CD14-positive monocyte (primary cell): ENCODE results near the gene TBPL1. TPM values are rescaled to one million over a fixed set of nuclear protein-coding genes. Genes with fewer than 3 reads are reported as not detected.

Experiments
- DNase-seq, 3 donors: peaks; one replicate each; pipeline ENCODE4 v3.0.0-alpha.2; 2011 to 2022
- H2AFZ ChIP-seq: 2 replicates; pipeline ENCODE4 v1.6.0; 2012; ENCODE audit warnings: mild to moderate bottlenecking, low read depth, low read length, inconsistent platforms; ENCODE audit not compliant: insufficient read depth, poor library complexity, severe bottlenecking
- H3K27ac ChIP-seq, 2 donors: 1 replicate in 1 of 2; 2 replicates in 1 of 2; pipeline ENCODE4 v1.5.1; 2012 to 2013; ENCODE audit warnings: low read length in 2 of 2, control low read depth in 1 of 2, inconsistent platforms in 1 of 2, low read depth in 1 of 2, mild to moderate bottlenecking in 1 of 2
- H3K27me3 ChIP-seq, 2 donors: one replicate each; pipeline versions ENCODE4 v1.6.0 to v1.6.1; 2011 to 2013; ENCODE audit warnings: low read length in 2 of 2; ENCODE audit not compliant: control insufficient read depth in 2 of 2, insufficient read depth in 2 of 2
- H3K36me3 ChIP-seq, 2 donors: replicated peaks in 1 of 2; 1 replicate in 1 of 2; 2 replicates in 1 of 2; pipeline versions ENCODE4 v1.5.1 to v1.6.1; 2012 to 2013; ENCODE audit warnings: low read length in 2 of 2, control low read depth in 1 of 2, inconsistent platforms in 1 of 2, mild to moderate bottlenecking in 1 of 2; ENCODE audit not compliant: insufficient read depth in 2 of 2, control insufficient read depth in 1 of 2
- H3K4me1 ChIP-seq, 2 donors: 1 replicate in 1 of 2; 2 replicates in 1 of 2; pipeline versions ENCODE4 v1.5.1 to v1.6.1; 2012 to 2013; ENCODE audit warnings: low read length in 2 of 2, control low read depth in 1 of 2, inconsistent platforms in 1 of 2, mild to moderate bottlenecking in 1 of 2, moderate library complexity in 1 of 2; ENCODE audit not compliant: insufficient read depth in 2 of 2, control insufficient read depth in 1 of 2
- H3K4me2 ChIP-seq: replicated peaks from 2 replicates; pipeline ENCODE3; 2012; ENCODE audit warnings: low read length, moderate library complexity, mild to moderate bottlenecking; ENCODE audit not compliant: poor library complexity, severe bottlenecking; ENCODE audit errors: extremely low read depth
- H3K4me3 ChIP-seq, 3 experiments: fragments of 200-600 bp in 1 of 3; sonication (generic) in 1 of 3; replicated peaks in 1 of 3; 1 replicate in 2 of 3; 2 replicates in 1 of 3; pipeline ENCODE4 v1.5.1; 2011 to 2013; ENCODE audit warnings: low read length in 3 of 3, mild to moderate bottlenecking in 3 of 3, control low read depth in 2 of 3, low read depth in 2 of 3, inconsistent platforms in 1 of 3, moderate library complexity in 1 of 3
- H3K79me2 ChIP-seq: 2 replicates; pipeline ENCODE4 v1.6.0; 2012; ENCODE audit warnings: mild to moderate bottlenecking, control low read depth, inconsistent platforms, low read length, moderate library complexity; ENCODE audit not compliant: insufficient read depth
- H3K9ac ChIP-seq: 2 replicates; pipeline ENCODE4 v1.6.0; 2017; ENCODE audit warnings: low read length, mild to moderate bottlenecking; ENCODE audit not compliant: insufficient read depth, poor library complexity, severe bottlenecking
- H3K9me3 ChIP-seq, 2 donors: replicated peaks in 1 of 2; 1 replicate in 1 of 2; 2 replicates in 1 of 2; pipeline versions ENCODE4 v1.5.1 to v1.6.1; 2012 to 2013; ENCODE audit warnings: low read length in 2 of 2, control low read depth in 1 of 2; ENCODE audit not compliant: control insufficient read depth in 1 of 2, insufficient read depth in 1 of 2
- H4K20me1 ChIP-seq: 2 replicates; pipeline ENCODE4 v1.6.0; 2012; ENCODE audit warnings: mild to moderate bottlenecking, low read length, control low read depth, moderate library complexity; ENCODE audit not compliant: insufficient read depth
- H3K27ac Mint-ChIP-seq, 7 donors: one replicate each; pipeline ENCODE4 v1.8.0; 2020; ENCODE audit warnings: mild to moderate bottlenecking in 7 of 7, mixed read lengths in 7 of 7, moderate library complexity in 6 of 7, inconsistent platforms in 2 of 7
- H3K27me3 Mint-ChIP-seq, 3 donors: one replicate each; pipeline ENCODE4 v1.8.0; 2021 to 2022; ENCODE audit warnings: low read depth in 3 of 3, mild to moderate bottlenecking in 3 of 3, mixed read lengths in 3 of 3, moderate library complexity in 3 of 3, inconsistent platforms in 1 of 3
- H3K36me3 Mint-ChIP-seq, 2 donors: one replicate each; pipeline ENCODE4 v1.8.0; 2020; ENCODE audit warnings: mixed read lengths in 2 of 2, inconsistent platforms in 1 of 2, mild to moderate bottlenecking in 1 of 2
- H3K4me1 Mint-ChIP-seq: one replicate; pipeline ENCODE4 v1.8.0; 2020; ENCODE audit warnings: mild to moderate bottlenecking, mixed read lengths
- H3K4me3 Mint-ChIP-seq, 2 donors: one replicate each; pipeline ENCODE4 v1.8.0; 2020; ENCODE audit warnings: mild to moderate bottlenecking in 2 of 2, mixed read lengths in 2 of 2, moderate library complexity in 1 of 2
- H3K9me3 Mint-ChIP-seq, 7 donors: one replicate each; pipeline ENCODE4 v1.8.0; 2020 to 2022; ENCODE audit warnings: mixed read lengths in 7 of 7, mild to moderate bottlenecking in 6 of 7, moderate library complexity in 6 of 7, inconsistent platforms in 2 of 7
- CTCF ChIP-seq: fragments of 200-600 bp; IDR thresholded peaks from one replicate; pipeline ENCODE4 v1.8.0; 2022; ENCODE audit warnings: antibody characterized with exemption, mild to moderate bottlenecking
- WGBS: methylation state at CpG from one replicate; pipeline ENCODE4 v1.1.5; 2013; ENCODE audit warnings: missing lambda C conversion rate; ENCODE audit not compliant: insufficient coverage; 5-methylcytosine and 5-hydroxymethylcytosine counted together
- intact Hi-C, 2 donors: fragments of 100-400 bp; cut with micrococcal nuclease; formaldehyde crosslinking; loops; one replicate each; pipeline versions ENCODE4 v1.15.0 to v1.15.1; 2023
- polyA plus RNA-seq, 3 donors: library from polyadenylated mRNA; depleted of rRNA in 1 of 3; unstranded in 2 of 3; stranded (reverse) in 1 of 3; fragments of 300-500 nt in 2 of 3; fragments of >200 nt in 1 of 3; fragmentation: Illumina TruSeq in 2 of 3; gene quantifications; 1 replicate in 2 of 3; 2 replicates in 1 of 3; pipeline ENCODE4 v1.2.3, GENCODE V29; 2012 to 2021

The TBPL1 gene
- polyA plus RNA-seq, 3 donors = 22.0 to 35.6 (median 35.5) TPM

DNA sequence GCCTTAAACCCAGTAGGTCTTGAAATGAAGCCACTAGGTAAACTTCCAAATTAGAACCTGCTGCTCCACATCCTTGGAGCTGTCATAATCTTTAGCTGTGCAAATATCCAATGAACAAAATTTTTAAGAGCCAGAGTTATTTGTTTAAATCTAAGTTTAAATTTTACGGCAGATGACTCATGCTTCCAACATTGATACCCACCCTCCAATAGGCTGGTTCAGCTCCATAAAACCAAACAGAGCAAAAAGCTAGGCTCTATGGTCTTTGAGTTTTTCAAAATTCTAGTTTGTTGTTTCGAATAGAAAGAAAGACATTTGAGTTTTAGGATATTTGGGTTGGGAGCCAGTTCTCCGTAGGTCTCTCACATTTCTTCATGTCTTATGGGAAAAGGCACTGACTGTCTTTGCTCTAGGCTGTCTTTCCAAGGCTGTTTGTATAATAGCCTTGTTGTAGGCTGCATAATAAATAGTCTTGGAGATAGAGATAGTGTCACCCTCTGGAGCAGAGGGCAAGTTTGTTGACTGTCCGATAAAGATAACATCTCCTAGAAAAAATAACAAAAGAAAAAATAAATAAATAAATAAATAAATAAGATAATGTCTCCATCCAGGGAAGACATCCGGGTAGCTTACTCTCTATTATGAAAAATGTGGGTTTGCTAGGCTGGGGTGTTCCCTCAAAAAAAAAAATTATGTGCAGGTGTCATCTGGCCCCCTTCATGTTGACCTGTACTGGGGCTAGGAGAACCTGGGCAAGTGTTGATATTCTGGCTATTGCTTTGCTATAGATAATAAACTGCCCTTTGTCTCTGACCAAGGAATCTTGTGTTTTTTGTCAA is 62.9 kb downstream of the TBPL1 start:
- TF ChIP-seq CTCF = no peak
- H4K20me1 ChIP-seq = no peaks in the 10 kb centered on the region
- Mint-ChIP-seq H3K36me3 (peaks cover 0 to 6% of the 10 kb centered on the region in 2 donors), H3K4me3 (no peak overlapping the region), H3K27me3 (peaks cover 0 to 4% (median 2%) of the 10 kb centered on the region in 3 donors), H3K9me3 (peaks cover 0 to 6% (median 0%) of the 10 kb centered on the region in 7 donors), H3K27ac (no peak overlapping the region), H3K4me1 (peaks cover 10% of the 10 kb centered on the region)
- no peaks in the 10 kb centered on the region for H3K79me2 ChIP-seq
- no peak overlapping the region for H3K9ac ChIP-seq
- WGBS = 94% methylated on average over 2 of the region's 5 CpGs
- no peak for DNase-seq
- peaks cover 5% of the 10 kb centered on the region in 2 donors for H3K4me1 ChIP-seq
- H3K9me3 ChIP-seq = no peaks in the 10 kb centered on the region
- no peaks in the 10 kb centered on the region for H3K27me3 ChIP-seq
- H3K4me2 ChIP-seq = no peak overlapping the region
- intact Hi-C loops = no loop called here
- no peak overlapping the region for H3K27ac ChIP-seq
- H3K4me3 ChIP-seq = no peak overlapping the region
- H2AFZ ChIP-seq = no peak overlapping the region
- H3K36me3 ChIP-seq = no peaks in the 10 kb centered on the region

- Histone ChIP-seq H3K4me1 (peaks cover 9 to 11% of the 10 kb centered on the region in 2 donors), H3K9me3 (no peaks in the 10 kb centered on the region), H3K36me3 (no peaks in the 10 kb centered on the region), H3K9ac (no peak overlapping the region), H3K79me2 (no peaks in the 10 kb centered on the region), H2AFZ (no peak overlapping the region), H3K27me3 (no peaks in the 10 kb centered on the region), H3K4me3 (no peak overlapping the region), H3K27ac (no peak overlapping the region), H3K4me2 (no peak overlapping the region), H4K20me1 (no peaks in the 10 kb centered on the region)
- no peak for DNase-seq
- Mint-ChIP-seq H3K27ac (no peak overlapping the region), H3K9me3 (peaks cover 0 to 6% (median 0%) of the 10 kb centered on the region in 7 donors), H3K27me3 (peaks cover 0 to 4% (median 2%) of the 10 kb centered on the region in 3 donors), H3K36me3 (peaks cover 0 to 6% of the 10 kb centered on the region in 2 donors), H3K4me1 (peaks cover 16% of the 10 kb centered on the region), H3K4me3 (no peak overlapping the region)
- intact Hi-C loops = no loop called here
- no peak for TF ChIP-seq CTCF
Measured at GRCh38 chr6:134016558-134016814, 63.5 kb downstream of the TBPL1 start.
